CD14-positive monocyte (primary cell): Measurements from ENCODE around the gene ART4. TPM values are rescaled to one million over a fixed set of nuclear protein-coding genes. Genes with fewer than 3 reads are reported as not detected.

ENCODE experiments used
- DNase-seq, 3 donors: peaks; one replicate each; pipeline ENCODE4 v3.0.0-alpha.2; 2011 to 2022
- H2AFZ ChIP-seq: 2 replicates; pipeline ENCODE4 v1.6.0; 2012; ENCODE audit warnings: mild to moderate bottlenecking, low read depth, low read length, inconsistent platforms; ENCODE audit not compliant: insufficient read depth, poor library complexity, severe bottlenecking
- H3K27ac ChIP-seq, 2 donors: 1 replicate in 1 of 2; 2 replicates in 1 of 2; pipeline ENCODE4 v1.5.1; 2012 to 2013; ENCODE audit warnings: low read length in 2 of 2, control low read depth in 1 of 2, inconsistent platforms in 1 of 2, low read depth in 1 of 2, mild to moderate bottlenecking in 1 of 2
- H3K27me3 ChIP-seq, 2 donors: one replicate each; pipeline versions ENCODE4 v1.6.0 to v1.6.1; 2011 to 2013; ENCODE audit warnings: low read length in 2 of 2; ENCODE audit not compliant: control insufficient read depth in 2 of 2, insufficient read depth in 2 of 2
- H3K36me3 ChIP-seq, 2 donors: replicated peaks in 1 of 2; 1 replicate in 1 of 2; 2 replicates in 1 of 2; pipeline versions ENCODE4 v1.5.1 to v1.6.1; 2012 to 2013; ENCODE audit warnings: low read length in 2 of 2, control low read depth in 1 of 2, inconsistent platforms in 1 of 2, mild to moderate bottlenecking in 1 of 2; ENCODE audit not compliant: insufficient read depth in 2 of 2, control insufficient read depth in 1 of 2
- H3K4me1 ChIP-seq, 2 donors: 1 replicate in 1 of 2; 2 replicates in 1 of 2; pipeline versions ENCODE4 v1.5.1 to v1.6.1; 2012 to 2013; ENCODE audit warnings: low read length in 2 of 2, control low read depth in 1 of 2, inconsistent platforms in 1 of 2, mild to moderate bottlenecking in 1 of 2, moderate library complexity in 1 of 2; ENCODE audit not compliant: insufficient read depth in 2 of 2, control insufficient read depth in 1 of 2
- H3K4me2 ChIP-seq: replicated peaks from 2 replicates; pipeline ENCODE3; 2012; ENCODE audit warnings: low read length, moderate library complexity, mild to moderate bottlenecking; ENCODE audit not compliant: poor library complexity, severe bottlenecking; ENCODE audit errors: extremely low read depth
- H3K4me3 ChIP-seq, 3 experiments: fragments of 200-600 bp in 1 of 3; sonication (generic) in 1 of 3; replicated peaks in 1 of 3; 1 replicate in 2 of 3; 2 replicates in 1 of 3; pipeline ENCODE4 v1.5.1; 2011 to 2013; ENCODE audit warnings: low read length in 3 of 3, mild to moderate bottlenecking in 3 of 3, control low read depth in 2 of 3, low read depth in 2 of 3, inconsistent platforms in 1 of 3, moderate library complexity in 1 of 3
- H3K79me2 ChIP-seq: 2 replicates; pipeline ENCODE4 v1.6.0; 2012; ENCODE audit warnings: mild to moderate bottlenecking, control low read depth, inconsistent platforms, low read length, moderate library complexity; ENCODE audit not compliant: insufficient read depth
- H3K9ac ChIP-seq: 2 replicates; pipeline ENCODE4 v1.6.0; 2017; ENCODE audit warnings: low read length, mild to moderate bottlenecking; ENCODE audit not compliant: insufficient read depth, poor library complexity, severe bottlenecking
- H3K9me3 ChIP-seq, 2 donors: replicated peaks in 1 of 2; 1 replicate in 1 of 2; 2 replicates in 1 of 2; pipeline versions ENCODE4 v1.5.1 to v1.6.1; 2012 to 2013; ENCODE audit warnings: low read length in 2 of 2, control low read depth in 1 of 2; ENCODE audit not compliant: control insufficient read depth in 1 of 2, insufficient read depth in 1 of 2
- H4K20me1 ChIP-seq: 2 replicates; pipeline ENCODE4 v1.6.0; 2012; ENCODE audit warnings: mild to moderate bottlenecking, low read length, control low read depth, moderate library complexity; ENCODE audit not compliant: insufficient read depth
- H3K27ac Mint-ChIP-seq, 7 donors: one replicate each; pipeline ENCODE4 v1.8.0; 2020; ENCODE audit warnings: mild to moderate bottlenecking in 7 of 7, mixed read lengths in 7 of 7, moderate library complexity in 6 of 7, inconsistent platforms in 2 of 7
- H3K27me3 Mint-ChIP-seq, 3 donors: one replicate each; pipeline ENCODE4 v1.8.0; 2021 to 2022; ENCODE audit warnings: low read depth in 3 of 3, mild to moderate bottlenecking in 3 of 3, mixed read lengths in 3 of 3, moderate library complexity in 3 of 3, inconsistent platforms in 1 of 3
- H3K36me3 Mint-ChIP-seq, 2 donors: one replicate each; pipeline ENCODE4 v1.8.0; 2020; ENCODE audit warnings: mixed read lengths in 2 of 2, inconsistent platforms in 1 of 2, mild to moderate bottlenecking in 1 of 2
- H3K4me1 Mint-ChIP-seq: one replicate; pipeline ENCODE4 v1.8.0; 2020; ENCODE audit warnings: mild to moderate bottlenecking, mixed read lengths
- H3K4me3 Mint-ChIP-seq, 2 donors: one replicate each; pipeline ENCODE4 v1.8.0; 2020; ENCODE audit warnings: mild to moderate bottlenecking in 2 of 2, mixed read lengths in 2 of 2, moderate library complexity in 1 of 2
- H3K9me3 Mint-ChIP-seq, 7 donors: one replicate each; pipeline ENCODE4 v1.8.0; 2020 to 2022; ENCODE audit warnings: mixed read lengths in 7 of 7, mild to moderate bottlenecking in 6 of 7, moderate library complexity in 6 of 7, inconsistent platforms in 2 of 7
- WGBS: methylation state at CpG from one replicate; pipeline ENCODE4 v1.1.5; 2013; ENCODE audit warnings: missing lambda C conversion rate; ENCODE audit not compliant: insufficient coverage; 5-methylcytosine and 5-hydroxymethylcytosine counted together
- intact Hi-C, 2 donors: fragments of 100-400 bp; cut with micrococcal nuclease; formaldehyde crosslinking; loops; one replicate each; pipeline versions ENCODE4 v1.15.0 to v1.15.1; 2023
- polyA plus RNA-seq, 3 donors: library from polyadenylated mRNA; depleted of rRNA in 1 of 3; unstranded in 2 of 3; stranded (reverse) in 1 of 3; fragments of 300-500 nt in 2 of 3; fragments of >200 nt in 1 of 3; fragmentation: Illumina TruSeq in 2 of 3; gene quantifications; 1 replicate in 2 of 3; 2 replicates in 1 of 3; pipeline ENCODE4 v1.2.3, GENCODE V29; 2012 to 2021
- TF ChIP-seq, protein P1 (sequence below): fragments of 200-600 bp; IDR thresholded peaks from one replicate; pipeline ENCODE4 v1.8.0; 2022; ENCODE audit warnings: antibody characterized with exemption, mild to moderate bottlenecking

ART4 gene
- polyA plus RNA-seq, 3 donors: not detected

DNA sequence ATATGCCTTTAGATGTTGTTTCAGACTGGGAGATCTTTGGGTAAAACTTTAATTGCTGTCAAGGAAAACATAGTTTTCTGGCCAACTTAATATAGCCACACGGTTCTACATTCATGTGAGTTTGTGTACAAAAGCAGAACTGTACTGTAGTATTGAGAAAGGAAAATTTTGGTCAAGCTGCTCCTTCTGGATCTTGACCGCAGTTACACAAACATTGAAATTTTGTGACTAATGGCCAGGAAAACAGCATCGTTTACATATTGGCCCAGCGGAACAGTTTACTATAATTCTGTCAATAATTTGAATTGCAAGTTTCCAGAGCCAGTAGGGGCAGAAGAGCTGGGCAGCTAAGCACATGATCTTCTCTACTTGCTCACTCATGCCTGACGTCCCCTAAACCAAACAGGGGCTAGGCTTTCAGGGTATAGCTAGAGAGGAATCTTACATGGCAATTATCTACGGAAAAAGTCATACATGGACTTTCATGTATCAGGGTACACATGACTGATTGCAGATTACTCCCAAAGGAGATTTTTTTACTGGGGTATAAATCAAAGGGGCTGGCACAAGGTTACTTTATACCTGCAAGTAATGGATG, 11.4 kb upstream of the ART4 start:
- Histone ChIP-seq H3K4me2 (no peak overlapping the region), H4K20me1 (no peaks in the 10 kb centered on the region), H3K79me2 (no peaks in the 10 kb centered on the region), H3K9ac (no peak overlapping the region), H3K4me3 (no peak overlapping the region), H3K27ac (no peak overlapping the region), H3K4me1 (no peaks in the 10 kb centered on the region), H3K27me3 (no peaks in the 10 kb centered on the region), H3K36me3 (no peaks in the 10 kb centered on the region), H2AFZ (no peak overlapping the region), H3K9me3 (no peaks in the 10 kb centered on the region)
- peaks cover 1 to 13% (median 10%) of the 10 kb centered on the region in 7 donors for H3K9me3 Mint-ChIP-seq
- H3K4me3 Mint-ChIP-seq: no peak overlapping the region
- no peaks in the 10 kb centered on the region for H3K4me1 Mint-ChIP-seq
- peaks cover 0 to 2% (median 2%) of the 10 kb centered on the region in 3 donors for H3K27me3 Mint-ChIP-seq
- TF ChIP-seq, protein P1, sequence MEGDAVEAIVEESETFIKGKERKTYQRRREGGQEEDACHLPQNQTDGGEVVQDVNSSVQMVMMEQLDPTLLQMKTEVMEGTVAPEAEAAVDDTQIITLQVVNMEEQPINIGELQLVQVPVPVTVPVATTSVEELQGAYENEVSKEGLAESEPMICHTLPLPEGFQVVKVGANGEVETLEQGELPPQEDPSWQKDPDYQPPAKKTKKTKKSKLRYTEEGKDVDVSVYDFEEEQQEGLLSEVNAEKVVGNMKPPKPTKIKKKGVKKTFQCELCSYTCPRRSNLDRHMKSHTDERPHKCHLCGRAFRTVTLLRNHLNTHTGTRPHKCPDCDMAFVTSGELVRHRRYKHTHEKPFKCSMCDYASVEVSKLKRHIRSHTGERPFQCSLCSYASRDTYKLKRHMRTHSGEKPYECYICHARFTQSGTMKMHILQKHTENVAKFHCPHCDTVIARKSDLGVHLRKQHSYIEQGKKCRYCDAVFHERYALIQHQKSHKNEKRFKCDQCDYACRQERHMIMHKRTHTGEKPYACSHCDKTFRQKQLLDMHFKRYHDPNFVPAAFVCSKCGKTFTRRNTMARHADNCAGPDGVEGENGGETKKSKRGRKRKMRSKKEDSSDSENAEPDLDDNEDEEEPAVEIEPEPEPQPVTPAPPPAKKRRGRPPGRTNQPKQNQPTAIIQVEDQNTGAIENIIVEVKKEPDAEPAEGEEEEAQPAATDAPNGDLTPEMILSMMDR: no peak
- DNase-seq: no peak
- 80% methylated on average over 2 of the region's 6 CpGs for WGBS
- intact Hi-C loops: no loop called here
- no peak overlapping the region for H3K27ac Mint-ChIP-seq
- H3K36me3 Mint-ChIP-seq: no peaks in the 10 kb centered on the region

DNA sequence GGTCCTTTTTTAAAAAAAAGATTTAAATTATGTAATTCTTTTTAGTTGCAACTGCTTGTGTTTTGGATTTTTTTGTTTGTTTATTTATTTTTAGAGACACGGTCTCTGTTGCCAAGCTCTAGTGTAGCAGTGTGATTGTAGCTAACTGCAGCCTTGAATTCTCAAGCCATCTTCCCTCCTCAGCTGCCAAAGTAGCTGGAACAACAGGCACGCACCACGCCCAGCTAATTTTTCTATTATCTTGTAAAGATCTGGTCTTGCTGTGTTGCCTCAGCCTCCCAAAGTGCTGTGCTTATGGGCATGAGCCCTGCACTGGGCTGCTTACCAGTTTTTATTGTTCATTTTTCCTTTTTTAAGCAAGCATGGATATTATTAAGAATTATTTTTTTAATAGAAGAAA, 10.6 kb upstream of the ART4 start:
- no peaks in the 10 kb centered on the region for H3K9me3 ChIP-seq
- Mint-ChIP-seq H3K36me3 (no peaks in the 10 kb centered on the region), H3K4me1 (no peaks in the 10 kb centered on the region), H3K27me3 (peaks cover 0 to 2% (median 2%) of the 10 kb centered on the region in 3 donors), H3K9me3 (peaks cover 0 to 6% (median 3%) of the 10 kb centered on the region in 7 donors), H3K4me3 (no peak overlapping the region), H3K27ac (no peak overlapping the region)
- no peak overlapping the region for H3K4me3 ChIP-seq
- no peak overlapping the region for H3K27ac ChIP-seq
- H3K9ac ChIP-seq: no peak overlapping the region
- H3K4me2 ChIP-seq: no peak overlapping the region
- H4K20me1 ChIP-seq: no peaks in the 10 kb centered on the region
- no peak overlapping the region for H2AFZ ChIP-seq
- H3K36me3 ChIP-seq: no peaks in the 10 kb centered on the region
- H3K4me1 ChIP-seq: no peaks in the 10 kb centered on the region
- intact Hi-C loops: no loop called here
- no peaks in the 10 kb centered on the region for H3K79me2 ChIP-seq
- no peak for DNase-seq
- 100% methylated on average over 2 of the region's 3 CpGs for WGBS
- TF ChIP-seq, protein P1: no peak
- H3K27me3 ChIP-seq: no peaks in the 10 kb centered on the region
